CD4-positive, alpha-beta T cell (primary cell): Measurements from ENCODE around the gene SEC24D. TPM values are rescaled to one million over a fixed set of nuclear protein-coding genes. Genes with fewer than 3 reads are reported as not detected.

Experiments
- ATAC-seq: fragments of 200-7000 bp; cut with Tn5 transposase; one replicate; pipeline ENCODE4 v1.10.0; 2022; ENCODE audit warnings: mild to moderate bottlenecking; ENCODE audit not compliant: poor library complexity
- CTCF ChIA-PET: fragments of 350-600 bp; sonication (Branson Sonifier 250); formaldehyde crosslinking; loops from one replicate; lab custom pipeline; 2021; ENCODE audit warnings: antibody characterized with exemption, inconsistent platforms; lab: Charles Lee
- POLR2A ChIA-PET: fragments of 350-600 bp; sonication (Branson Sonifier 250); formaldehyde crosslinking; loops from one replicate; lab custom pipeline; 2021; ENCODE audit warnings: antibody characterized with exemption, inconsistent platforms; lab: Charles Lee
- DNase-seq, 14 experiments: peaks; one replicate each; pipeline ENCODE4 v3.0.0-alpha.2; 2013 to 2020; ENCODE audit warnings: mixed read lengths in 2 of 14
- H3K27ac ChIP-seq, 2 donors: one replicate each; pipeline versions ENCODE4 v1.5.1 to v1.7.0; 2013; ENCODE audit warnings: low read length in 2 of 2, low read depth in 1 of 2, mild to moderate bottlenecking in 1 of 2
- H3K27me3 ChIP-seq, 2 experiments: 1 replicate in 1 of 2; 2 replicates in 1 of 2; pipeline versions ENCODE4 v1.6.1 to v1.7.0; 2013; ENCODE audit warnings: low read length in 2 of 2, control low read depth in 1 of 2, mild to moderate bottlenecking in 1 of 2, moderate library complexity in 1 of 2; ENCODE audit not compliant: insufficient read depth in 2 of 2, control insufficient read depth in 1 of 2
- H3K36me3 ChIP-seq: one replicate; pipeline ENCODE4 v1.6.1; 2013; ENCODE audit warnings: low read length, control low read depth; ENCODE audit not compliant: insufficient read depth
- H3K4me1 ChIP-seq: one replicate; pipeline ENCODE4 v1.6.1; 2013; ENCODE audit warnings: low read length, control low read depth; ENCODE audit not compliant: insufficient read depth
- H3K4me3 ChIP-seq: one replicate; pipeline ENCODE4 v1.5.1; 2013; ENCODE audit warnings: mild to moderate bottlenecking, low read length, moderate library complexity
- H3K9me3 ChIP-seq, 2 experiments: 1 replicate in 1 of 2; 2 replicates in 1 of 2; pipeline versions ENCODE4 v1.6.1 to v1.7.0; 2013; ENCODE audit warnings: low read length in 2 of 2, mild to moderate bottlenecking in 2 of 2, control low read depth in 1 of 2, moderate library complexity in 1 of 2; ENCODE audit not compliant: control insufficient read depth in 1 of 2, insufficient read depth in 1 of 2
- H3K27ac Mint-ChIP-seq: one replicate; pipeline ENCODE4 v1.8.0; 2020; ENCODE audit warnings: mixed read lengths
- H3K27me3 Mint-ChIP-seq: one replicate; pipeline ENCODE4 v1.8.0; 2021; ENCODE audit warnings: mixed read lengths
- H3K36me3 Mint-ChIP-seq: one replicate; pipeline ENCODE4 v1.8.0; 2021; ENCODE audit warnings: low read depth, mixed read lengths
- H3K4me1 Mint-ChIP-seq: one replicate; pipeline ENCODE4 v1.8.0; 2021; ENCODE audit warnings: low read depth, mixed read lengths
- H3K4me3 Mint-ChIP-seq: one replicate; pipeline ENCODE4 v1.8.0; 2020; ENCODE audit warnings: mild to moderate bottlenecking, mixed read lengths
- H3K9me3 Mint-ChIP-seq: one replicate; pipeline ENCODE4 v1.8.0; 2020; ENCODE audit warnings: mixed read lengths
- CTCF ChIP-seq: fragments of 200-600 bp; IDR thresholded peaks from one replicate; pipeline ENCODE4 v1.8.0; 2022; ENCODE audit warnings: antibody characterized with exemption, mild to moderate bottlenecking
- intact Hi-C, 2 experiments: fragments of 100-400 bp; cut with DNase I in 1 of 2; cut with micrococcal nuclease in 1 of 2; formaldehyde crosslinking; loops; one replicate each; pipeline versions ENCODE4 v1.15.1 to v1.9.0; 2023 to 2025; cut with DNase I, micrococcal nuclease
- total RNA-seq, 174 experiments: library from RNA in 2 of 174; stranded (reverse) in 2 of 174; gene quantifications; one replicate each; pipeline ENCODE4 v1.2.3 and lab custom pipeline; 2021 to 2026

SEC24D gene
- total RNA-seq, 2 experiments from 2014 or later, result 13.9 to 14.8 TPM

GRCh38 chr4:118842055-118842454 is 6.1 kb upstream of the SEC24D start:
- Mint-ChIP-seq H3K9me3 (no peaks in the 10 kb centered on the region), H3K27ac (no peak overlapping the region), H3K4me1 (no peaks in the 10 kb centered on the region), H3K4me3 (no peak overlapping the region), H3K36me3 (no peaks in the 10 kb centered on the region), H3K27me3 (no peaks in the 10 kb centered on the region)
- H3K4me3 ChIP-seq, result no peak overlapping the region
- H3K36me3 ChIP-seq, result no peaks in the 10 kb centered on the region
- intact Hi-C loops, result loop anchor here in 1 of 2 experiments (10.0 kb wide), 1 partner anchor 567 kb away; no protein-coding TSS in a partner anchor
- no peak for TF ChIP-seq CTCF
- ATAC-seq (no peak), DNase-seq (no peak)
- ChIA-PET POLR2A (no interaction called here), CTCF (no interaction called here)
- H3K9me3 ChIP-seq, result no peaks in the 10 kb centered on the region
- H3K27me3 ChIP-seq, result no peaks in the 10 kb centered on the region
- H3K27ac ChIP-seq, result no peak overlapping the region
- no peaks in the 10 kb centered on the region for H3K4me1 ChIP-seq

DNA sequence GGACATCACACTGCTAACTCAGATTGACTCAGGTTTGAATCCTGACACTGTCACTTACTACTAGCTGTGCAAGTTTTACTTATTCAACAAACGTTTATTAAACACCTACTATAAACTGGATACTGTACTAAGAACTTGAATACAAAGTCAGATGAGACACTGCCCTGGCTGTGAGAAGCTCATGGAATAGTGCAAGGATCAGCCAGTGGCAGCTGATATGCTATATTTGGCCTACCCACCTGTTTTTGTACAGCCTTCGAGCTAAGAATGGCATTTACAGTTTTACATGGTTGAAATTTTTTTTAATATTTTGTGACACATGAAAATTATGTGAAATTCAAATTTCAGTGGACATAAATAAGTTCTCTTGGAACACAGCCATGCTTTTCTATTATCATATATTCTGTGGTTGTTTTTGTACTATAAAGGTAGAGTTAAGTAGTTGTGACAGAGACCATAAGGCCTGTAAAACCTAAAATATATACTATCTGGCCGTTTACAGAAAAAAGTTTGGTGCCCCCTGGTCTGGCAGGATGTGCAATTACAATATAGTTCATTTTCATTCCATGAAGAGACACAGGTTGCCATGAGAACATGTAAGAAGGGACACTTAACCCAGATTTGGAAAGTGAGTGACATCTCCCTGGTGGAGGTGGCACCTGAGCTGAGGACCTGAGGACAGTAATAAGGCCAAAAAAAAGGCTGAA is 3.4 kb upstream of the SEC24D start:
- H3K9me3 ChIP-seq, result no peaks in the 10 kb centered on the region
- peaks cover 13% of the 10 kb centered on the region for H3K36me3 Mint-ChIP-seq
- H3K4me1 Mint-ChIP-seq, result peaks cover 17% of the 10 kb centered on the region
- no peaks in the 10 kb centered on the region for H3K27me3 Mint-ChIP-seq
- TF ChIP-seq CTCF, result no peak
- no peaks in the 10 kb centered on the region for H3K9me3 Mint-ChIP-seq
- H3K4me3 Mint-ChIP-seq, result no peak overlapping the region
- H3K4me3 ChIP-seq, result no peak overlapping the region
- no peaks in the 10 kb centered on the region for H3K27me3 ChIP-seq
- no peak for DNase-seq
- H3K27ac Mint-ChIP-seq, result no peak overlapping the region
- POLR2A ChIA-PET, result no interaction called here
- CTCF ChIA-PET, result no interaction called here
- intact Hi-C loops, result loop anchor here in 1 of 2 experiments (5.0 to 10.0 kb wide), 4 partner anchors 157 to 1223 kb away; partner anchors contain the start of gene USP53
- peaks cover 11% of the 10 kb centered on the region for H3K4me1 ChIP-seq
- H3K36me3 ChIP-seq, result no peaks in the 10 kb centered on the region
- H3K27ac ChIP-seq, result no peak overlapping the region
- no peak for ATAC-seq

DNA sequence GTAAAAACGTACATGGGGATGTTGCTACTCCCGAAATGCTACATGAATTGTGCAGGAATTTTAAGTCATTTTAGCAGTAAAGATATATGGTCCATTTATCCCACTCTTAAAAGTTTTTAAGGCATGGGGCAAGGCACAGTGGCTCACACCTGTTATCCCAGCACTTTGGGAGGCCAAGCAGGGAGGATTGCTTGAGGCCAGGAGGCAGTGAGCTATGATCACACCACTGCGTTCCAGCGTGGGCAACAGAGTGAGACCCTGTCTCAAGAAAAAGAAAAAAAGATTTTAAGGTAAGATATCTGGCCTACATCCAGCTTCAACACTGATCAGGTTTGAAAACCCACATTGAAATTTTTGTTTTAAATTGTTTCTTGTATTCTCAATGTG is 1.2 kb upstream of the SEC24D start:
- ChIA-PET POLR2A (interaction anchor here (1.7 to 2.6 kb wide), 2 partner anchors 14 to 32 kb away, joined by 4 to 14 read pairs; no protein-coding TSS in a partner anchor), CTCF (interaction anchor here (1.5 kb wide), 1 partner anchor 28 kb away, joined by 3 read pairs; no protein-coding TSS in a partner anchor)
- no peaks in the 10 kb centered on the region for H3K9me3 Mint-ChIP-seq
- peaks cover 21% of the 10 kb centered on the region for H3K36me3 Mint-ChIP-seq
- peak overlapping the region; percentile 100 for H3K4me3 Mint-ChIP-seq
- Histone ChIP-seq H3K36me3 (peaks cover 15% of the 10 kb centered on the region), H3K27me3 (no peaks in the 10 kb centered on the region), H3K9me3 (no peaks in the 10 kb centered on the region), H3K27ac (no peak overlapping the region), H3K4me1 (peaks cover 16% of the 10 kb centered on the region), H3K4me3 (no peak overlapping the region)
- ATAC-seq, result no peak
- H3K4me1 Mint-ChIP-seq, result peaks cover 21% of the 10 kb centered on the region
- H3K27ac Mint-ChIP-seq, result peak overlapping the region; percentile 88
- TF ChIP-seq CTCF, result no peak
- no peak for DNase-seq
- no peaks in the 10 kb centered on the region for H3K27me3 Mint-ChIP-seq
- intact Hi-C loops, result loop anchor here in 1 of 2 experiments (1.0 to 10.0 kb wide), 5 partner anchors 13 to 1225 kb away; partner anchors contain the start of gene USP53
